K562 (cell line): ENCODE results near the gene CRB2. TPM values are rescaled to one million over a fixed set of nuclear protein-coding genes. Genes with fewer than 3 reads are reported as not detected.

Source experiments
- ATAC-seq: fragments of 200-7000 bp; cut with Tn5 transposase; 3 replicates; pipeline ENCODE4 v1.9.1; 2020; ENCODE audit warnings: moderate library complexity
- BruUV-seq: library from RNA; stranded (reverse); fragments of 400-500 nt; replicated peaks from 2 replicates; lab custom pipeline; 2021; lab: Mats Ljungman, UMichigan
- CTCF ChIA-PET: fragments of 300-600 bp; formaldehyde crosslinking; extraction: SDS; loops from one replicate; lab custom pipeline; 2021; ENCODE audit warnings: low intra/inter-chr PET ratio; lab: Yijun Ruan, JAX
- POLR2A ChIA-PET: fragments of 300-600, 350-650 bp; sonication (Branson Sonifier 250); formaldehyde crosslinking; extraction: SDS; loops from one replicate; lab custom pipeline; 2021; ENCODE audit warnings: antibody characterized with exemption, inconsistent platforms; lab: Yijun Ruan, JAX
- DNase-seq, 4 experiments: peaks; one replicate each; pipeline versions ENCODE4 v3.0.0 to v3.0.0-alpha.2; 2011 to 2018; ENCODE audit warnings: low spot score in 3 of 4, mixed read lengths in 3 of 4; ENCODE audit errors: extremely low read depth in 1 of 4
- FAIRE-seq: peaks from 2 replicates; lab custom pipeline; 2011; peaks lifted over from hg19 to GRCh38; lab: Jason Lieb, UNC
- H2AFZ ChIP-seq: 2 replicates; pipeline ENCODE4 v1.6.0; 2011; ENCODE audit warnings: low read depth, low read length, control low read depth, inconsistent platforms
- H3K27ac ChIP-seq: fragments of 200-600 bp; 3 replicates; pipeline ENCODE4 v1.8.0; 2011; ENCODE audit warnings: low read depth, mild to moderate bottlenecking, control low read depth, inconsistent platforms, low read length, moderate library complexity, mixed read lengths; ENCODE audit errors: extremely low read depth
- H3K27me3 ChIP-seq, 2 experiments: fragments of 300-600 bp in 1 of 2; 2 replicates in 1 of 2; 3 replicates in 1 of 2; pipeline versions ENCODE4 v1.6.0 to v1.8.0; 2011; ENCODE audit warnings: inconsistent platforms in 2 of 2, low read length in 2 of 2, mild to moderate bottlenecking in 1 of 2, mixed read lengths in 1 of 2, moderate library complexity in 1 of 2; ENCODE audit not compliant: control insufficient read depth in 2 of 2, insufficient read depth in 2 of 2
- H3K36me3 ChIP-seq: fragments of 300-600 bp; 3 replicates; pipeline ENCODE4 v1.8.0; 2011; ENCODE audit warnings: mild to moderate bottlenecking, low read length, inconsistent platforms; ENCODE audit not compliant: control insufficient read depth, insufficient read depth
- H3K4me1 ChIP-seq, 2 experiments: fragments of 200-600 bp in 1 of 2; replicated peaks in 1 of 2; 2 replicates in 1 of 2; 3 replicates in 1 of 2; pipeline versions ENCODE4 v1.5.1 to v1.8.0; 2011; ENCODE audit warnings: inconsistent platforms in 2 of 2, low read length in 2 of 2, mild to moderate bottlenecking in 1 of 2, mixed read lengths in 1 of 2, moderate library complexity in 1 of 2; ENCODE audit not compliant: control insufficient read depth in 2 of 2, insufficient read depth in 2 of 2
- H3K4me2 ChIP-seq: 2 replicates; pipeline ENCODE4 v1.6.1; 2011; ENCODE audit warnings: low read length, control low read depth, inconsistent platforms, mixed read lengths; ENCODE audit not compliant: insufficient read depth
- H3K4me3 ChIP-seq: fragments of 200-600 bp; sonication (generic), shearing (Covaris generic); 2 replicates; pipeline ENCODE4 v1.5.1; 2016; ENCODE audit warnings: control low read depth, inconsistent platforms
- H3K79me2 ChIP-seq: fragments of 200-600 bp; 3 replicates; pipeline ENCODE4 v1.8.0; 2011; ENCODE audit warnings: low read length, inconsistent platforms; ENCODE audit not compliant: control insufficient read depth, insufficient read depth
- H3K9ac ChIP-seq, 2 experiments: 2 replicates each; pipeline versions ENCODE4 v1.6.0 to v1.6.1; 2011; ENCODE audit warnings: low read depth in 2 of 2, low read length in 2 of 2, control low read depth in 1 of 2, inconsistent platforms in 1 of 2, mild to moderate bottlenecking in 1 of 2, mixed read lengths in 1 of 2; ENCODE audit not compliant: insufficient read depth in 1 of 2
- H3K9me1 ChIP-seq: one replicate; pipeline ENCODE4 v1.6.0; 2011; ENCODE audit warnings: inconsistent platforms, mild to moderate bottlenecking, low read length, moderate library complexity; ENCODE audit not compliant: control insufficient read depth, insufficient read depth
- H3K9me3 ChIP-seq: replicated peaks from 2 replicates; pipeline ENCODE4 v1.5.1; 2011; ENCODE audit warnings: low read depth, low read length, inconsistent platforms; ENCODE audit not compliant: control insufficient read depth, insufficient read depth
- H4K20me1 ChIP-seq: replicated peaks from 2 replicates; pipeline ENCODE4 v1.6.1; 2011; ENCODE audit warnings: low read length, inconsistent platforms, mixed read lengths; ENCODE audit not compliant: control insufficient read depth, insufficient read depth
- ATF1 ChIP-seq, 2 experiments: fragments of 450-650 bp in 1 of 2; IDR thresholded peaks; 2 replicates each; pipeline ENCODE4 v1.6.1; 2016; ENCODE audit warnings: missing compliant biosample characterization in 1 of 2, missing genetic modification characterization in 1 of 2
- BDP1 ChIP-seq: IDR thresholded peaks from 3 replicates; pipeline ENCODE4 v1.6.1; 2011; ENCODE audit not compliant: insufficient read length, insufficient read depth
- SIX5 ChIP-seq, 2 experiments: IDR thresholded peaks; 2 replicates each; pipeline ENCODE4 v1.6.1; 2011; ENCODE audit warnings: low read length in 2 of 2, borderline replicate concordance in 1 of 2, low read depth in 1 of 2, mild to moderate bottlenecking in 1 of 2, moderate library complexity in 1 of 2; ENCODE audit not compliant: insufficient read depth in 1 of 2
- TAL1 ChIP-seq: fragments of 450-650 bp; IDR thresholded peaks from 2 replicates; pipeline ENCODE4 v1.6.1; 2016; ENCODE audit warnings: mild to moderate bottlenecking
- TARDBP ChIP-seq: fragments of 450-650 bp; IDR thresholded peaks from 2 replicates; pipeline ENCODE4 v1.6.1; 2016
- U2AF2 ChIP-seq: fragments of 200-400 bp; formaldehyde crosslinking; optimal IDR thresholded peaks from 2 replicates; pipeline ENCODE3; 2017; ENCODE audit warnings: low read depth, mild to moderate bottlenecking, low read length
- ZBTB17 ChIP-seq: fragments of 450-650 bp; formaldehyde crosslinking; IDR thresholded peaks from 2 replicates; pipeline ENCODE4 v1.4.0; 2020; ENCODE audit warnings: mild to moderate bottlenecking
- ZBTB5 ChIP-seq: fragments of 450-650 bp; IDR thresholded peaks from 2 replicates; pipeline ENCODE4 v1.6.1; 2017; ENCODE audit warnings: antibody characterized with exemption
- ZFP1 ChIP-seq: fragments of 450-650 bp; formaldehyde crosslinking; IDR thresholded peaks from 2 replicates; pipeline ENCODE4 v1.4.0; 2020; ENCODE audit warnings: mild to moderate bottlenecking, mixed read lengths
- ZFP91 ChIP-seq: sonication (generic); formaldehyde crosslinking; IDR thresholded peaks from 2 replicates; pipeline ENCODE4 v1.8.0; 2022; ENCODE audit warnings: mild to moderate bottlenecking, missing genetic modification reagents
- ZNF212 ChIP-seq: fragments of 450-650 bp; formaldehyde crosslinking; IDR thresholded peaks from 2 replicates; pipeline ENCODE4 v1.4.0; 2020; ENCODE audit warnings: mild to moderate bottlenecking
- ZNF780A ChIP-seq: fragments of 250-450 bp; sonication (Bioruptor Pico); IDR thresholded peaks from 2 replicates; pipeline ENCODE4 v1.5.0; 2021; ENCODE audit warnings: mild to moderate bottlenecking
- WGBS: fragments of 100-300 bp; shearing (Covaris generic); methylation state at CpG from one replicate; pipeline ENCODE4 v1.1.6; 2016; ENCODE audit warnings: low coverage, mixed read lengths; ENCODE audit not compliant: insufficient coverage; ENCODE audit errors: missing lambda C conversion rate; 5-methylcytosine and 5-hydroxymethylcytosine counted together
- in situ Hi-C: fragments of 300-500 bp; cut with MboI; formaldehyde crosslinking; loops from 4 replicates; pipeline ENCODE4 v1.15.0; 2018; ENCODE audit warnings: inconsistent platforms, mixed read lengths
- intact Hi-C: fragments of 100-400 bp; cut with micrococcal nuclease; formaldehyde crosslinking; loops from 2 replicates; pipeline ENCODE4 v1.14.2; 2022
- polyA plus RNA-seq, 8 experiments: library from polyadenylated mRNA; depleted of rRNA in 4 of 8; stranded (reverse) in 5 of 8; unstranded in 3 of 8; fragments of >200 nt; fragmentation: Nextera tagmentation in 2 of 8; fragmentation: Illumina TruSeq in 1 of 8; extraction: Ambion mirVana in 2 of 8; extraction: Trizol in 1 of 8; gene quantifications; 2 replicates each; pipeline versions ENCODE4 v1.2.1 to v1.2.3, GENCODE V29; 2011 to 2014; ENCODE audit warnings: inconsistent platforms in 1 of 8, missing spikeins in 1 of 8
- total RNA-seq, 7 experiments: library from RNA; depleted of rRNA in 6 of 7; stranded (reverse); fragments of >200 nt in 6 of 7; fragmentation: Illumina TruSeq in 2 of 7; extraction: Trizol in 2 of 7; gene quantifications; 2 replicates each; pipeline versions ENCODE4 v1.2.1 to v1.2.3, GENCODE V29; 2011 to 2021; ENCODE audit warnings: low replicate concordance in 1 of 7

CRB2 gene
- total and polyA plus RNA-seq, 9 of the 15 experiments (the other 6 are each of a cell fraction or from before 2014, with no cell fraction given): 0.13 to 1.2 (median 0.25) TPM; not detected in 2

DNA sequence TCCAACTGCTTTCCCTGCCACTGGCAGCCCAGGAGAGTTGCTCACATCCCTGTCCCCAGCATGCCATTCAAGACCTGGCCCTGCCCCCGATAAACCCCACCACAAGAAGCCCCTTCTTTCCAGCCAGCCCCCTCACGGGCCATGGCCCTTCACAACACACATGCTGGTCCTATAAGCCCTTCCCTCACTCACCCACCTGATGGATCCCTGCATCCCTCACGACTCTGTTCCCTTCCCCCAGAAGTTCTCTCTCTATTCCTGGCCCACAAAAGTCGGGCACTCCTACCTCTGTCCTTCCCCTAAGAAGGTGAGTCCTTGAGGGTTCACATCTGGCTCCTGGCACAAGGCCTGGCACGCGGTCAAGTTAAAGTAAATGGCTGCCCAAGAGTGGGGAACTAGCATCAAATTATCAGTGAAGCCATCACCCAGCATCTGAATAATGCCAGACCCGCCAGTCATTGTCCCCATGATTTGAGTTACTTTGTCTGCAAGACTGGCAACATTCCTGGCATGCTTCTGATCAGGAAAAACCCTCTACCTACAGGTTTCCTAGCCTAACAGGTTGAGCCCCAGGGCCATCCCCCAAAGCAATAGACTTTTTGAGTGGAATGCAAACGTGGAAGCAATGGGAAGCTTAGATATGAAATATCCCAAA is 65.9 kb downstream of the CRB2 start (continued):
- TF ChIP-seq ZFP1 (CRISPR knock-in tag) (no peak), ZBTB17 (no peak), TARDBP (no peak), ZNF780A (no peak), ZNF212 (CRISPR knock-in tag) (no peak), ZFP91 (CRISPR knock-in tag) (no peak)

DNA sequence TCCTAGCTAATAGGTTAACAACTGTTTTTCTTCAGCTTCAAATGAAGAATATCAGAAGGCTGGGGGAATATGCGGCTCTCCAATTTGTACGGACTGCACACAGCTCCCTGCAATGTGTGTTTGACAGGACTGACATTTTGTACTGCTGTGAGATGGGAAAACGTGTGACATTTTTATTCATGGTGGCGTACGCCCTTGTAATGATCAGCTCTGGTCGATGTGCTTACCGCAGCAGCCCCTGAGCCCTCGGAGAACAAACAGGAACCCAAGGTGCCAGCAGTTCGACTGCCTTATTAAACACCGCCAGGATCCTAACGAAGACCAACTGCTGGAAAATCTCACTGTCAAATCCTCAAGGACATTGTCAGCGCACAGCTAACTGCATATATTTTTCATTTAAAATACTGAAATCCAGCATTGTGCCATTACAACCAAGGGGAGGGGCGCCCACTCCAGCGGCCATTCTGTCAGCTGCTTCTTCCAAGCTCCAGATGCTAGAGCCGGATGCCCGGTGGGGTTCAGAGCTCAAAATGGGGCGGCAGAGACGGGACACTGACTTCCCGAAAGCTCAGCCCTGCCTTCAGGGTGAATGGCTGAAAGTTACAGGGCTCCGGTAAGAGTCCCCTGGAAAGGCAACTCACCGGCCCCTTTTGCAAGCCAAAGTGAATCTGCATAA is 66.8 kb downstream of the CRB2 start:
- Histone ChIP-seq H2AFZ (no peak overlapping the region), H3K4me3 (no peak overlapping the region), H3K4me2 (no peak overlapping the region), H3K36me3 (no peaks in the 10 kb centered on the region), H3K9me3 (no peaks in the 10 kb centered on the region), H4K20me1 (no peaks in the 10 kb centered on the region; the same call in none of the 2 replicates), H3K27ac (no peak overlapping the region), H3K27me3 (no peaks in the 10 kb centered on the region), H3K9ac (no peak overlapping the region), H3K79me2 (no peaks in the 10 kb centered on the region), H3K9me1 (no peaks in the 10 kb centered on the region), H3K4me1 (peaks cover 0 to 2% of the 10 kb centered on the region in 2 experiments; a peak in 1 of 5 replicates)
- FAIRE-seq (no peak), DNase-seq (no peak), ATAC-seq (no peak)
- intact Hi-C loops (no loop called here), in situ Hi-C loops (no loop called here)
- ChIA-PET CTCF (no interaction called here), POLR2A (interaction anchor here (0.6 to 1.5 kb wide), 3 partner anchors 9 to 17 kb away, joined by 3 to 4 read pairs (median 4); no protein-coding TSS in a partner anchor)
- no TSS peak for BruUV-seq
- 69% methylated on average over 21 of the region's 21 CpGs for WGBS
- TF ChIP-seq ZBTB5 (no peak), BDP1 (no peak), SIX5 (IDR thresholded peaks at IDR 0.05; ENCODE audit: borderline replicate concordance in 1 of 2, insufficient read depth in 1 of 2, low read depth in 1 of 2, low read length in 2 of 2) (no peak), ATF1 (CRISPR knock-in tag; IDR thresholded peaks at IDR 0.05) (no peak), ATF1 (tag; IDR thresholded peaks at IDR 0.05) (no peak), U2AF2 (no peak), TAL1 (no peak)
